GM21619 (cell line): Measurements from ENCODE around the gene KRT71.

Experiments
- ATAC-seq: cut with Tn5 transposase; IDR thresholded peaks from one replicate; pipeline ENCODE4 v1.9.1; 2021; ENCODE audit not compliant: unreplicated experiment

Gene KRT71

GRCh38 chr12:52539821-52540173 lies 13.1 kb downstream of the KRT71 start:
- ATAC-seq: no peak

GRCh38 chr12:52539083-52539820 lies 13.7 kb downstream of the KRT71 start:
- ATAC-seq: no peak

DNA sequence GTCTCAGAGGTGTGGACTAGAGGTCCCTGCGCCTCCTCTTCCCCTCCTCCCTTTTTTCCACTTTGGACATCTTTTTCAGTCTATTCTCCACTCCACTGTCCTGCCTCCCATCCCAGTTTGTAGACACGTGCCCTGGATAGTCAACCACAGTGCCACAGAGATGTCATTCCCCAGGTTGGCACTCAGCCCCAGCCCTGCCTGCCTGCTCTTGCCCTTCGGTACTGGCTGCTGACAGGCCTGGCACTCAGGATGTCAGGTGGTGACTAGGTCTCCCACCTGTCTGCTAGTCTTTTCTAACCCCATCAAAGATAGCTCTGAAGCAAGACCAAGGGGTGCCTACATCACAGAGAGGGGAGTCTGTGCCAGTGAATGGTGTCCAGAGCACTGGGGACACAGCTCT lies 15.8 kb downstream of the KRT71 start:
- no peak for ATAC-seq

DNA sequence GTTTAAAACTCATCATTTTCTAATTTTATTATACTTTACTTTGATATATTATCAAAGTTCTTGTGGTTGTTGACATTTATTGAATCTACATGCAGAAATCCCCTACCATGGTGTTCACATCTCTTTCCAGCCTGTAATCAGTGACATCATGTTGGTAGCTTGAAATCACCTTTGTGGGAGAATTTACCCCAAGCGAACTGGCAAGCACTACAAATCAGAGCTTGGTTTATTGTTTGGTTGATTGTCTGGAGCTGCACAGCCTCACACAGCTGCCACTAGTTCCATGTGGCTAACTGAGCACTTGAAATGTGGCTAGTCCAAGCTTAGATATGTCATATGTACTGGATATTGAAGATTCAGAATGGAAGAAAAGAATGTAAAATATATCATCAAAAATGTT lies 17.4 kb downstream of the KRT71 start:
- ATAC-seq: no peak

GRCh38 chr12:52534482-52534881 lies 18.5 kb downstream of the KRT71 start:
- no peak for ATAC-seq

DNA sequence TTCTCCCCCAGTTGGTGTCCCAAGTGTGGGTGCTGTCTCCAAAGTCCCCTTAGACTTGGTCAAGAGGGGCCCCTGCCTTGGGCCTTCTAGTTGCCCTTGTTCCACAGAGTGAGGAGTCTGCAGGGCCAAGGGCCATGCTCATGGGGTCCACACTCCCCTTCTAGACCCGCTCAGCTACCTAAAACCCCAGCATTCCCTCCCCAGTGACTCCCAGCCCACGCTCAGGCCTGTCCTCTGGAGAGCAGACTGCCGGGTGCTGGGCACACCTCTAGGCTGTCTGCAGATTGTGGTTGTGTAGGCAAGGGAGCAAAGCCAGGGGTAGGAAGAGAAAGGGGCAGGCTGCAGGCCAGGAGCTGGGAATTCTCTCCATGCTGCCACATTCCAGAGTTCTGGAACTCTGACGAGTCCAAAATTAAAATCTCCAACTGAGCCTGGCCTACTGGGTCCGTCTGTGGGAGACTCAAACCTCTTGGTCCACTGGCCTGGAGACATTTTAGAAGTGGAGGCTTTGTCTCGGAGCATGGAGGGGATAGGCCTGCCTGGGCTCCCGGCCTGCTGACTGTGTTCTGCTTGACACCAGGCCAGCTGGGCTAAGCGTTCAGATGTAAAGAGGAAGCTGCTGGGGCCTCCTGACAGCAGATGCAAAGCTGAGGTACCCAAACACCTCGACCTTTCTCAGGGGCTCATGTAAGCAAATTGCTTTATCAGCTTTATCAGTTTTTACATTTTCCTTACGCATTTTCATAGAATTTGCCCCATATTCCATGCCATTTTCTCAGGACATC lies 19.1 kb downstream of the KRT71 start:
- no peak for ATAC-seq

DNA sequence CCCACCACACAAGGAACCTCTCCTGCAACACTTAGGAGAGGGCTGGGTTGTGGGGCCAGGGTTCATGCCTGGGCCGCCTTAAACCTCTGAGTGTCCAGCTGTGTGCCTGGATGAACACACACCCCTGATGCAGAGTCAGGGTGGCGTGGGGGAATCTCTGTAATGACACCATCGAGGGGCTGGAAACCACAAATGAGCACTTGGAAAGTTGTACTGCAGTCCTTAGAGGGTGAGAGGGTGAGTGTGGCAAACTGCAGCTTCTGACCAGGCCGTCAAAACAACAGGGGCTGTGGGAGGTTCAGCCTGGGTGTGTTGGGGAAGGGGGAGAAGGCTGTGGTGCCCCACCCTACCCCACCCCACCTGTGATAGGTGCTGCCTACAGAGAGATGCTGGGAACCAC lies 20.3 kb downstream of the KRT71 start:
- no peak for ATAC-seq

DNA sequence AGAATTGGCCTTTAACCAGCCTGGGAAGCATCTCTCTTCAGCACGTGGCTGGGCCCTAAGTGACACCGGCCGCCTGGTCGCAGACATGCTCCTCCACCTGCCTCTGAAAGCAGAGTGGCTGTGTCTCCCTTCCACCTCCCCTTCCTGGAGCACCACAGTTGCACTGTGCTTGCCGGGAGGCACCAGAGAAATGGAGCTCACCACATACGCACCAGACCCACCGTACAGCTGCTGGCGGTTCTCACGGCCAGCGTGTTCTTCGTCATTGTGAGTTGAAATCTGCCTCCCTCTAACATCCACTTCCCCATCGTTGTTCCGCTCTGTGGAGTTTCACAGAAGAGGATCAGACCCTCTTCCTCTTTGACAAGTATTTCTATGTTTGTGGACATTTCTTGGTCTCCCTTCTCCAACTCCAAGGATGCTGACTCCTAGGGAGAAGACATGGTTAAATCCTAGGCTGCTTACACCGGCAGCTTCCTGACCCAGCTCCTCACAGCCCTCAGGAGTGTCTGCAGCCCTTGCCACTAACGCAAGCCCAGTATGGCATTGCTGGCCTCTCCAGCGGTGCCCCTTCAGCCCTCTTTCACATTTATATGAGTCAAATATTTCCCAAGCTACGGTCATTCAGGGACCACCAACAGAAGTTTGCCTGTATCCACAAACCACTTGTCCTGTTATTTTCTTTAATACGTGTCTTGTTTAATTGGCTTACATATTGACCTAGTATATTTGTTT lies 21.2 kb downstream of the KRT71 start:
- ATAC-seq: no peak

DNA sequence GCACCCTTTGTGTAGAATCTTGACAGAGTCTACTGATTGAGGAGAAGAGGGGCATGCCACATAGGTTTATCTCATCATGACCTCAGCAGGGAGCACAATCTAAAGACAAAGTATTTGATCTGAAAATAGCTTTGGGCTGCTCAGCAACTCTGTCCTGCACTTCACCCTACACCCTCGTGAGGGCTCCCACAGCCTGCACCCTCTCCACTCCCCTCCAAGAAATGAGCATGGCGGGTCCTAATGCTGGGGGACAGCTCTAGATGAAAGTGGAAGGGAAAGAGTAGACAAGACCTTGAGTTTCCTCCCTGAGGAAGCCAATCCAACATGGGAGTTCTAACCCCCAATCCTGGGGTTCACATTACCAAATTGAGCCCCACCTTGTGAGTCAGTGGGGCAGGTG lies 22.0 kb downstream of the KRT71 start:
- no peak for ATAC-seq

GRCh38 chr12:52530366-52530765 lies 22.6 kb downstream of the KRT71 start:
- no peak for ATAC-seq

DNA sequence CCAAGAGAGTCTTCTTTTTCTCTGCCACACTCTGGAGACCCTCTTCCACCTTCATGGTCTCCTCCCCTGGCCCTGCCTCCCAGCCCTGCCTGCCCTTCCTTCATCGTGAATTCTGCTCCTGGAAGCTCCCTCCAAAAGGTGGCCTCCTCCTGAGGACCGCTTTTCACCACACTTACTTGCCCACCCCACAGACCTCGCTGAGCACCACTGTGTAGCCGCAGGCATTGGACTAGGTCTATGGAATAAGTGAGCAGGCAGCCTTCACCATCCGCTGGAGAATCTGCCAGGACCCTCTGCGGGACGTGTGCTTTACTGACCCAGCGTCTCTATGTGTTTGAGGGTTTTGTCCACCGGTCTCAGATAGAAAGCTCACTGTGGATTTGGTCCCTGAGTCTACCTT lies 23.1 kb downstream of the KRT71 start:
- ATAC-seq: no peak

GRCh38 chr12:52529417-52529816 lies 23.5 kb downstream of the KRT71 start:
- no peak for ATAC-seq

DNA sequence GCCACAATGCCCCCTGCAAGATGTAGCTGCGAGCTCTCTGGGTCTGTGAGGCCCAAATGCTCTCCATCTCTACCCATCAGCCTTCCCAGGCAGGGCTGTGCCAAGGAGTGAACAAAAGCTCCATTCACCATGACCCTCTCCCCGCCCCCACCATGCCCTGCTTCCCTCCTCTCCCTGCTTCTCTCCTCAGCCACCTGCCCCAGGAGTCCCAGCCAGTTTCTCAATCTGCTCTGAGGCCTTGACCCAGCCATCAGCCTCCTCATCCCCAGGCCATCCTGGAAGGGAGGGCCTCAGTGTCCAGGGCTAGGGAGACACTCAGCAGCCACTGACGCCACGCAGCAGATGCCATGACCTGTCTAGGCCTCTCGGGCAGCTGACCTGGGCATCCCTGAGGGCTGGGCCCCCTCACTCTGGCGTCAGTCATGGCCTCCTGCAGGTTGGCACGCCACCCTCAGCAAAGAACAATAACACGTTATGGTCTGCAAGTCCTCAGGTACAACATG lies 24.3 kb downstream of the KRT71 start:
- no peak for ATAC-seq

GRCh38 chr12:52527121-52527800 lies 25.7 kb downstream of the KRT71 start:
- ATAC-seq: no peak

DNA sequence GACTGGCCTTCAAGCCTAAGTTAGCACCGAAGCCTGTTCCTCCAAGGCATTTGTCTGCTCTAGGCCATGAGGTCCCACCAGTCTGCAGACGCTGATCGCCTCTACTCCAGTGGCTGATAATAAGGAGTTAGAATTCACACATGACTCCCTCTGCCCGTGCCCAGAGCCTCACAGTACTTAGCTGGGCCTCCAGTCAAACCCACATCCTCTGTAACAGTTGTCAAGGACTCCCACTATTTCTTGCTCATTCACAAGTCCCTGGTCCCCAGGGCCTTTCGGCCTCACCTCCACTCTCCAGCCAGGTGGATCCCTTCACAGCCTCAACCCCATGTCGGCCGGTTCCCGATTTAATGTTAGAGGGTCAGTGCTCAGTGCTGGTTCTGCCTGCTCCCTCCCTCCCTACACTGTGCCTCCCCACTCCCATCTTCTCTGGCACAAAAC lies 26.4 kb downstream of the KRT71 start:
- no peak for ATAC-seq

DNA sequence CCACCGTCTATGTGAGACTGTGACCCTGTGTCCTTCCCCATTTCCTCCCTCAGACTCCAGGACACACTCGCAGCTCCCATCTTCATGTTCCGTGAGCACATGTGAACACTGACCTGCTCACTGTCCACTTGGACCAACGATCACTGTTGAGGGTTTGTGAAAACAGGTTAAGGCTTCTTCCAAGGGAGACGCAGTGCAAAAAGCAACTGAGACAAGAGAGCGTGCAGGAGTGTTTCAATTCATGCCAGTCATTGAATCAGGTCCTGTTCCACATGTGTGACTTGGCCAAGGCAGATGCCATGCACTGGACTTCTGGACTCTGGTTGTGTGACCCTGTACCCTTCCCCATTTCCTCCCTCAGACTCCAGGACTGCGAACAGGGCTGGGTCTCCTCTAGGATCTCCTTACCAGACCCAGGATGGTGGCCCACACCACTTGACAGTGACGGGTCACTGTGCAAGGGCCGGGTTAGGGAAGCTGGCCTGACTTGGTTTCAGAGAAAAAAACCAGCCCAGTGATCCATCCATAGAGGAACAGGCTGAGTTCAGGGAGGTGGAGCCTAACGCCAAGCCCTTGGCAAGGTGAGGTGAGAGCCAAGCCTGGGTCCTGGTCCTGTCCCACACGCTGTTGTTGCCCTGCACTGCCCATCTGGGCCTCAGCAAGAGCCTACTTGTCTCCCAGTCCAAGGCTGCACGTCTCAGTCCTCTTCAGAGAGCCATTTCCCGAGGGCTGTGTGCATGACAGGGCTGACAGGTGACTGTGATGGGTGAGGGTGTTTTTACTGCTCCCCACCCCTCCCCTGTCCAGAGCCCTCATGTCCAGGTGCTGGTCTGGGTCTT lies 27.1 kb downstream of the KRT71 start:
- no peak for ATAC-seq

GRCh38 chr12:52524898-52525591 lies 27.9 kb downstream of the KRT71 start:
- ATAC-seq: peak; percentile 70

DNA sequence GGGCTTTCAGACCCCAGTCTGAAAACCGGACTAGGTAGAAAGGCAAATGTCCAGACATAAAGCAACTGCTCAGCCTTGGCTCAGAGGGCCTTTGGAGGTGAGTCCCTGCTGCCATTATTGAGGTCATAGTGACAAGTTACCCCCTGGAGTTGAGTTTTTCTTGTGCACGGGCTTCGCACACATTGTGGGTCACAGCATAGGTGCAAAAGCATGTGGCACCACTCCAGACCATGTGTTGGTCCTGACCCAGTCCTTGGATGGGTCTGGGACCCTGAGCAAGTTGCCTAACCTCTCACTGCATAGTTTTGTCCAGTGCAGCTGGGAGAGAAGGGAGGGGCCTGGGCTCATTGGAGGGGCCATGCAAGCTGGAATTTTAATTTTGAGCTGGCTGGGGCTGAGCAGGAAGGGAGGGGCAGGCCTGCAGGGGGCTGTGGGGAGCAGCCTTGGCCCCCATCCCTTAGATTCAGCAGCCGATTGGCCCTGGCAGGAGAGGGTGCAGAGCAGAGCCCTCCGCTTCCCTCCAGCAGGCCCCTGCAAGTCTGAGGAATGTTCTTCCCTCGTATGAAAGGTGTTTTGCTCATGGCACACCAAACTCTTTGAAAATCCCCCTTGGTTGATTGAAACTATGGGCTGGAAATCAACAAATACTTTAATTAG lies 28.6 kb downstream of the KRT71 start:
- ATAC-seq: no peak

DNA sequence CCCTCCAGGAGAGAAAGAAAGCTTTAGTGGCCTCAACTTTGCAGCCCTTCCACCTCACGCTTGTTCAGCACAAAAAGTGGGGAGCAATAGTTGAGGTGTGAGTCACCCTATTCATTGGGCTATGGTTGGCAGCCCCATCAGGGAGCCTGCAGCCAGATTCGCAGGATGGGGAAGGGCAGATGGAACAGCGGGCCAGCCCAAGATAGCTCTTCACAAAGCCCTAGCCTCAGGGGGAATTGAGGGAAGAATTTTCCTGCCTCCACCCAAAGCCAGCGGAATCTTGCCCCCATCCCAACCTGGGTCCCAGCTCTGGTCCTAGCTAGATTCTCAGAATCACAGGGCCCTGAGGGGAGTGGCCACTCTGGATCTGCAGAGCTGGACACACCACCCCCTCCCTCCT lies 29.1 kb downstream of the KRT71 start:
- no peak for ATAC-seq
